HFFc6 (cell line): ENCODE results near the gene SLC35D3. TPM values are rescaled to one million over a fixed set of nuclear protein-coding genes. Genes with fewer than 3 reads are reported as not detected.
"Not testable (repeated sequence)": the region's sequence is repeated elsewhere in the genome, so short reads cannot be mapped to it uniquely, and the experiment has no call there.

Experiments used
- DNase-seq: peaks from one replicate; pipeline ENCODE4 v3.0.0-alpha.2; 2018
- H3K27ac Mint-ChIP-seq: 2 replicates; pipeline ENCODE4 v1.8.0; 2020; ENCODE audit warnings: mild to moderate bottlenecking, mixed read lengths
- H3K27me3 Mint-ChIP-seq: 2 replicates; pipeline ENCODE4 v1.8.0; 2021; ENCODE audit warnings: mild to moderate bottlenecking, moderate library complexity, mixed read lengths; ENCODE audit not compliant: insufficient read depth
- H3K36me3 Mint-ChIP-seq: 2 replicates; pipeline ENCODE4 v1.8.0; 2021; ENCODE audit warnings: low read depth, mixed read lengths
- H3K4me1 Mint-ChIP-seq: 2 replicates; pipeline ENCODE4 v1.8.0; 2020; ENCODE audit warnings: low read depth, mixed read lengths
- H3K4me3 Mint-ChIP-seq: 2 replicates; pipeline ENCODE4 v1.8.0; 2020; ENCODE audit warnings: mild to moderate bottlenecking, moderate library complexity, mixed read lengths
- H3K9me3 Mint-ChIP-seq: 2 replicates; pipeline ENCODE4 v1.8.0; 2020; ENCODE audit warnings: mild to moderate bottlenecking, mixed read lengths
- CTCF ChIP-seq: fragments of 200-600 bp; sonication (generic); IDR thresholded peaks from 2 replicates; pipeline ENCODE4 v1.5.0; 2021; ENCODE audit warnings: antibody characterized with exemption, mild to moderate bottlenecking
- total RNA-seq, 6 experiments: library from RNA; stranded (reverse); fragmentation: NEBNext Ultra II Directional; extraction: Animal tissue kit (Norgen Biotek cat#: 25700); gene quantifications; 2 replicates in 1 of 6; 3 replicates in 5 of 6; pipeline ENCODE4 v1.2.3, GENCODE V29; 2021

SLC35D3 gene
- total RNA-seq, 6 experiments from 2014 or later = not detected

GRCh38 chr6:136968837-136969236, 46.7 kb downstream of the SLC35D3 start:
- Mint-ChIP-seq H3K9me3 (no peaks in the 10 kb centered on the region), H3K4me3 (no peak overlapping the region), H3K27me3 (peaks cover 4% of the 10 kb centered on the region), H3K27ac (no peak overlapping the region), H3K4me1 (no peaks in the 10 kb centered on the region), H3K36me3 (no peaks in the 10 kb centered on the region)
- no peak for DNase-seq
- no peak for TF ChIP-seq CTCF

- DNase-seq = no peak
- Mint-ChIP-seq H3K4me3 (no peak overlapping the region), H3K9me3 (no peaks in the 10 kb centered on the region), H3K4me1 (no peaks in the 10 kb centered on the region), H3K36me3 (no peaks in the 10 kb centered on the region), H3K27me3 (peaks cover 4% of the 10 kb centered on the region), H3K27ac (no peak overlapping the region)
- TF ChIP-seq CTCF = no peak
Observed at GRCh38 chr6:136969433-136969832, 47.3 kb downstream of the SLC35D3 start.

- TF ChIP-seq CTCF = no peak
- peaks cover 3% of the 10 kb centered on the region for H3K27me3 Mint-ChIP-seq
- no peak overlapping the region for H3K4me3 Mint-ChIP-seq
- H3K27ac Mint-ChIP-seq = no peak overlapping the region
- DNase-seq = no peak
- no peaks in the 10 kb centered on the region for H3K36me3 Mint-ChIP-seq
- H3K9me3 Mint-ChIP-seq = no peaks in the 10 kb centered on the region
- no peaks in the 10 kb centered on the region for H3K4me1 Mint-ChIP-seq
Observed at GRCh38 chr6:136969930-136970329, 47.8 kb downstream of the SLC35D3 start.

GRCh38 chr6:136971609-136972008, 49.5 kb downstream of the SLC35D3 start:
- Mint-ChIP-seq H3K4me3 (no peak overlapping the region), H3K4me1 (no peaks in the 10 kb centered on the region), H3K27me3 (no peaks in the 10 kb centered on the region; the same call in 1 of the 2 replicates), H3K36me3 (no peaks in the 10 kb centered on the region), H3K27ac (no peak overlapping the region), H3K9me3 (no peaks in the 10 kb centered on the region)
- TF ChIP-seq CTCF = no peak
- DNase-seq = no peak

GRCh38 chr6:136973781-136974180, 51.7 kb downstream of the SLC35D3 start:
- not testable (repeated sequence) for H3K36me3 Mint-ChIP-seq, DNase-seq, H3K27me3 Mint-ChIP-seq, H3K27ac Mint-ChIP-seq, H3K9me3 Mint-ChIP-seq, H3K4me3 Mint-ChIP-seq, H3K4me1 Mint-ChIP-seq

Other genes with a start within 250 kb of the SLC35D3 start
- gene MAP3K5, start 129.8 kb upstream of the SLC35D3 start, total RNA-seq = 10 to 100 TPM; 11.9 to 22.2 (median 19.1) TPM
- 1 to 10 TPM; 6.4 to 7.6 (median 7.3) TPM for gene PEX7, start 99.7 kb upstream of the SLC35D3 start, total RNA-seq
- not detected for gene IL20RA, start 122.7 kb downstream of the SLC35D3 start, total RNA-seq